Measurements from ENCODE around the gene PSMD3. TPM values are rescaled to one million over a fixed set of nuclear protein-coding genes. Genes with fewer than 3 reads are reported as not detected.

PSMD3 gene
- total RNA-seq, 4 donors from 2014 or later, result 106 to 154 (median 129) TPM

- DNase-seq (ENCODE audit: low spot score in 2 of 2), result no peak
- intact Hi-C loops (cut with DNase I; ENCODE audit: low total_unique reads), result no loop called here
- no peak for TF ChIP-seq CTCF (IDR thresholded peaks at IDR 0.05)
- no peak for TF ChIP-seq POLR2A (IDR thresholded peaks at IDR 0.05)
- 51 to 65% methylated on average over 6 of the region's 6 CpGs for WGBS, 2 donors
- H3K4me3 ChIP-seq (ENCODE audit: low read depth, poor library complexity, severe bottlenecking), result no peak overlapping the region
These were observed 16.8 kb upstream of the PSMD3 start for GRCh38 chr17:39963829-39964228.

- no peak for DNase-seq (ENCODE audit: low spot score in 2 of 2)
- no peak for TF ChIP-seq CTCF (IDR thresholded peaks at IDR 0.05)
- intact Hi-C loops (cut with DNase I; ENCODE audit: low total_unique reads), result no loop called here
- whole genome bisulfite sequencing, 2 donors, result 62 to 71% methylated on average over 8 of the region's 8 CpGs
- no peak overlapping the region for H3K4me3 ChIP-seq (ENCODE audit: low read depth, poor library complexity, severe bottlenecking)
These were observed 15.4 kb upstream of the PSMD3 start for GRCh38 chr17:39965017-39965699.

GRCh38 chr17:39966771-39967170, 13.8 kb upstream of the PSMD3 start:
- TF ChIP-seq CTCF (IDR thresholded peaks at IDR 0.05), result no peak
- TF ChIP-seq POLR2A (IDR thresholded peaks at IDR 0.05), result no peak
- intact Hi-C loops (cut with DNase I; ENCODE audit: low total_unique reads), result no loop called here
- no peak for DNase-seq (ENCODE audit: low spot score in 2 of 2)
- 77 to 80% methylated on average over 6 of the region's 6 CpGs for WGBS, 2 donors
- H3K4me3 ChIP-seq (ENCODE audit: low read depth, poor library complexity, severe bottlenecking), result no peak overlapping the region

GRCh38 chr17:39968761-39969160, 11.8 kb upstream of the PSMD3 start:
- 86 to 90% methylated on average over 2 of the region's 2 CpGs for WGBS, 2 donors
- no peak overlapping the region for H3K4me3 ChIP-seq (ENCODE audit: low read depth, poor library complexity, severe bottlenecking)
- TF ChIP-seq CTCF (IDR thresholded peaks at IDR 0.05), result no peak
- intact Hi-C loops (cut with DNase I; ENCODE audit: low total_unique reads), result no loop called here
- DNase-seq (ENCODE audit: low spot score in 2 of 2), result no peak

GRCh38 chr17:39969375-39969774, 11.2 kb upstream of the PSMD3 start:
- DNase-seq (ENCODE audit: low spot score in 2 of 2), result no peak
- TF ChIP-seq POLR2A (IDR thresholded peaks at IDR 0.05), result no peak
- intact Hi-C loops (cut with DNase I; ENCODE audit: low total_unique reads), result no loop called here
- WGBS, 2 donors, result 61 to 68% methylated on average over 6 of the region's 6 CpGs
- no peak overlapping the region for H3K4me3 ChIP-seq (ENCODE audit: low read depth, poor library complexity, severe bottlenecking)

GRCh38 chr17:39970157-39970692, 10.4 kb upstream of the PSMD3 start:
- intact Hi-C loops (cut with DNase I; ENCODE audit: low total_unique reads), result no loop called here
- 68 to 69% methylated on average over 7 of the region's 7 CpGs for WGBS, 2 donors
- DNase-seq (ENCODE audit: low spot score in 2 of 2), result no peak
- H3K4me3 ChIP-seq (ENCODE audit: low read depth, poor library complexity, severe bottlenecking), result no peak overlapping the region
- TF ChIP-seq POLR2A (IDR thresholded peaks at IDR 0.05) (no peak), CTCF (IDR thresholded peaks at IDR 0.05) (no peak)
